AG10803 (cell line): ENCODE measurements around the gene MLLT1.

Source experiments
- DNase-seq: peaks from one replicate; pipeline ENCODE4 v3.0.0; 2010; ENCODE audit warnings: low read depth
- H3K4me3 ChIP-seq: 2 replicates; pipeline ENCODE4 v1.5.1; 2011; ENCODE audit warnings: mild to moderate bottlenecking, low read length, control low read depth
- CTCF ChIP-seq: conservative IDR thresholded peaks from 2 replicates; pipeline ENCODE4 v1.5.1; 2011; ENCODE audit warnings: mild to moderate bottlenecking, low read length, control low read depth, inconsistent platforms

The MLLT1 gene

GRCh38 chr19:6220385-6221191, 59.2 kb downstream of the MLLT1 start:
- peak; percentile 84 for DNase-seq
- no peak overlapping the region; the same call in 1 of the 2 replicates for H3K4me3 ChIP-seq
- TF ChIP-seq CTCF, result no peak

- no peak for TF ChIP-seq CTCF
- H3K4me3 ChIP-seq, result no peak overlapping the region; the same call in 1 of the 2 replicates
- DNase-seq, result no peak
Observed at GRCh38 chr19:6219586-6220290, 60.0 kb downstream of the MLLT1 start.

- TF ChIP-seq CTCF, result no peak
- no peak for DNase-seq
- no peak overlapping the region for H3K4me3 ChIP-seq
Observed at GRCh38 chr19:6219147-6219525, 60.6 kb downstream of the MLLT1 start.

GRCh38 chr19:6218491-6219146, 61.2 kb downstream of the MLLT1 start:
- peak; percentile 88 for TF ChIP-seq CTCF
- peak; percentile 79 for DNase-seq
- H3K4me3 ChIP-seq, result no peak overlapping the region

- TF ChIP-seq CTCF, result no peak
- no peak overlapping the region for H3K4me3 ChIP-seq
- DNase-seq, result no peak
Observed at GRCh38 chr19:6217752-6218334, 61.9 kb downstream of the MLLT1 start.

- no peak for TF ChIP-seq CTCF
- no peak for DNase-seq
- H3K4me3 ChIP-seq, result no peak overlapping the region
Observed at GRCh38 chr19:6216996-6217751, 62.6 kb downstream of the MLLT1 start.
